GM10248 (cell line): Measurements from ENCODE around the gene ZNRD2.

Source experiments
- CTCF ChIA-PET: fragments of 300-600 bp; sonication (Branson Sonifier 250); formaldehyde crosslinking; extraction: SDS; loops from one replicate; lab custom pipeline; 2021; ENCODE audit warnings: antibody characterized with exemption; lab: Yijun Ruan, JAX
- POLR2A ChIA-PET: fragments of 350-650 bp; sonication (Branson Sonifier 250); formaldehyde crosslinking; extraction: SDS; loops from one replicate; lab custom pipeline; 2020; ENCODE audit warnings: antibody characterized with exemption; lab: Yijun Ruan, JAX
- DNase-seq: peaks from one replicate; pipeline ENCODE4 v3.0.0; 2012; ENCODE audit errors: extremely low spot score
- TF ChIP-seq, protein P1 (sequence below): IDR thresholded peaks from 2 replicates; pipeline ENCODE4 v1.5.1; 2012; ENCODE audit warnings: mild to moderate bottlenecking, low read depth; ENCODE audit errors: extremely low read depth, missing control alignments, control extremely low read depth

ZNRD2 gene

DNA sequence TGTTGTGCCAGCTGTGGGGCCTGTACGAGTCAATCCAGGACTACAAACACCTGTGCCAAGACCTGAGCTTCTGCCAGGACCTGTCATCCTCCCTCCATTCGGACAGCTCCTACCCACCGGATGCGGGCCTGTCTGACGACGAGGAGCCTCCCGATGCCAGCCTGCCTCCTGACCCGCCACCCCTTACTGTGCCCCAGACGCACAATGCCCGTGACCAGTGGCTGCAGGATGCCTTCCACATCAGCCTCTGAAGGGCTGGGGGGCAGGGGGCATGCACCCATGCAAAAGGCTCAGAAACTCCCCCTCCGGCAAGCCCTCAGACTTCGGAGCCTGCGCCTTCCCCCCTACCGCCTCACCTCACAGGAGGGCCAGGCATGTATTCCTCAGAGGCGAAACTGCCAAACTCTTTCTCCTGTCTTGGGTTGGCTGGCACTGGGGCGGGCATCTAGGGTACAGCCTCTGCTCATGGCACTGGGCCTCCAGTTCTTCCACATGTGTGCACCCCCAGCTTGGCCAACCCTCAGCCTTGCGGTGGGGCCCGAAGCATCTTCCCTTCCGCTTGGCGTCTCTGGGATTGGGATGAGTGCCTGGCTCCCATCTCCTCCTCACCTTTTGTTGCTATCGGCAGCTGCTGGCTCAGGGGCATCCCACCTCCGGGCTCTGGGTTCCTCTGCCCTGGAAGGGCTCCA is 3.3 kb downstream of the ZNRD2 start:
- no peak for DNase-seq
- POLR2A ChIA-PET, result interaction anchor here (1.0 to 1.6 kb wide), 3 partner anchors 14 to 151 kb away, joined by 4 to 6 read pairs (median 4); partner anchors contain the start of genes NEAT1 and PCNX3
- TF ChIP-seq, protein P1, sequence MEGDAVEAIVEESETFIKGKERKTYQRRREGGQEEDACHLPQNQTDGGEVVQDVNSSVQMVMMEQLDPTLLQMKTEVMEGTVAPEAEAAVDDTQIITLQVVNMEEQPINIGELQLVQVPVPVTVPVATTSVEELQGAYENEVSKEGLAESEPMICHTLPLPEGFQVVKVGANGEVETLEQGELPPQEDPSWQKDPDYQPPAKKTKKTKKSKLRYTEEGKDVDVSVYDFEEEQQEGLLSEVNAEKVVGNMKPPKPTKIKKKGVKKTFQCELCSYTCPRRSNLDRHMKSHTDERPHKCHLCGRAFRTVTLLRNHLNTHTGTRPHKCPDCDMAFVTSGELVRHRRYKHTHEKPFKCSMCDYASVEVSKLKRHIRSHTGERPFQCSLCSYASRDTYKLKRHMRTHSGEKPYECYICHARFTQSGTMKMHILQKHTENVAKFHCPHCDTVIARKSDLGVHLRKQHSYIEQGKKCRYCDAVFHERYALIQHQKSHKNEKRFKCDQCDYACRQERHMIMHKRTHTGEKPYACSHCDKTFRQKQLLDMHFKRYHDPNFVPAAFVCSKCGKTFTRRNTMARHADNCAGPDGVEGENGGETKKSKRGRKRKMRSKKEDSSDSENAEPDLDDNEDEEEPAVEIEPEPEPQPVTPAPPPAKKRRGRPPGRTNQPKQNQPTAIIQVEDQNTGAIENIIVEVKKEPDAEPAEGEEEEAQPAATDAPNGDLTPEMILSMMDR, result no peak
- CTCF ChIA-PET, result interaction anchor here (0.7 to 4.8 kb wide), 17 partner anchors 8 to 286 kb away, joined by 3 to 67 read pairs (median 4); partner anchors contain the start of genes MUS81, PCNX3 and SIPA1

DNA sequence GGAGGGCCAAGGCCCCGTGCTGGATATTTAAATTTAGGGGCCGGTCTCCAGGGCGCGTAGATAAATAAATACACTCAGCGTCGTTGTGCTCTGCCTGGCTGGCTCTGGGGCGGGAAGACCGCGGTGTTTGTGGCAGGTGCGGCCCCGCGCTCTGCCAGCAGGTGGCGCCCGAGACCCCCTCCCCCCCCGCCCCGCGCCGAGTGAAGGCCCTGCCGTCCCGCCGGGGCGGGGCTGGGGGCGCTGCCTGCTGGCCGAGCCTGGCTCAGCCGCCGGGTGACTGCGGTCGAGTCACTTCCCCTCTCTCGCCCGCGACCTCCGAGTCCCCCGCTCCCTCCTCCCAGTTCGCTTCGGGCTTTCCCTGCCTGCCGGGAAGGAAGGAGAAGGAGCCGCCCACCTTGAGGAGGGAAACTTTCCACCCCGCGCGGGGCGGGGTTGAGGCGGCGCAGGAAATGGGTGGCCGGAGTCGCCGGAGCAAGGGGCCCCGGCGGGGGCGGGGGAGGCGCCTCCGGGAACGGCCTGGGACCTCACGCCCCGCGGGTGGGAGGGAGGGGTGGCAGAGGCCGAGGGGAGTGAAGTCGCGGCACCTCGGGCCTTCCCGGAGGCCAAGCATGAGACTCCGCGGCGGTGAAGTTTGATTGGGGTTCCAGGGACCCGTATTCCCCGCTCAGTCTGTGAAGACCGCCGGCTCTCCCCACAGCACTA is 4.0 kb downstream of the ZNRD2 start:
- TF ChIP-seq, protein P1, result peak; percentile 72
- DNase-seq, result peak; percentile 94
- ChIA-PET POLR2A (interaction anchor here (1.6 kb wide), 1 partner anchor 41 kb away, joined by 4 read pairs; the partner anchor contains the start of gene PCNX3), CTCF (interaction anchor here (0.7 to 22.1 kb wide), 12 partner anchors 13 to 158 kb away, joined by 3 to 351 read pairs (median 6); partner anchors contain the start of genes KCNK7, MAP3K11, PCNX3 and SIPA1)

DNA sequence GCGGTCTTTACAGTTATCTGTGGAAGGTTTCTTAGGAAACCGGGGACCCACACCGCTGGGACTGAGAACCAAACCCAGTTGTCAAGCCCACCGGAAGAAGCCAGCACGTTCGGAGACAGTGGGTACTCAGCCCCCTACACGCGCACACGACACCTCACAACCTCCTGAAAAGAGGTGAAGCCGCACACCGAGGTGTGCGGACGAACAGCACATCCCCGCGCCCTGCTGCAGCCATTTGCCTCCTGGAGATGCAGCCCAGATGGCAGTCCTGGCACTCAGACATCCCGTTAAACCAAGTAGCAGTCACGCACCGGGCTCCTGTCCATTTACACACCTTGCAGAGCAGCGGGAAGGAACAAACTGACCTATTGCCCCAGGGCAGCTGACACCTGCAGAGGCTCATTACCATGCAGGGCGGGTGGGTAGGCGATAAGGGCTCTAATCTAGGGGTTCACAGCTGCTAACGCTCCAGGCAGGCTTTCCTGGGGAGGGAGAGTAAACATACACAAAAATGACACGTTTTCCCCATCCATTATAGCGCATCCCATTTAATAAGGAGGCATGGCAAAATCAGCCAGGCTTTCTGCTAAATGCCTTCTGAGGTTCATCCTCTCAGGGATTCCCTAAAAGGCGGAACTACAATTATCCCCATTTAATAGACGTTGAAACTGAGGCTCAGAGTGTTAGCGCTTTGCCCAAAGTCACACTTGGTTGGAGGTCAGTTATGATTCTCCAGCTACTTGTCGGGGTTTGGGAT is 4.7 kb downstream of the ZNRD2 start:
- no peak for DNase-seq
- TF ChIP-seq, protein P1, result no peak
- POLR2A ChIA-PET, result interaction anchor here (1.1 to 2.4 kb wide), 3 partner anchors 11 to 152 kb away, joined by 5 to 8 read pairs (median 5); partner anchors contain the start of gene NEAT1
- CTCF ChIA-PET, result interaction anchor here (1.3 to 22.1 kb wide), 5 partner anchors 9 to 159 kb away, joined by 3 to 351 read pairs (median 12); partner anchors contain the start of genes KCNK7, MAP3K11 and PCNX3

DNA sequence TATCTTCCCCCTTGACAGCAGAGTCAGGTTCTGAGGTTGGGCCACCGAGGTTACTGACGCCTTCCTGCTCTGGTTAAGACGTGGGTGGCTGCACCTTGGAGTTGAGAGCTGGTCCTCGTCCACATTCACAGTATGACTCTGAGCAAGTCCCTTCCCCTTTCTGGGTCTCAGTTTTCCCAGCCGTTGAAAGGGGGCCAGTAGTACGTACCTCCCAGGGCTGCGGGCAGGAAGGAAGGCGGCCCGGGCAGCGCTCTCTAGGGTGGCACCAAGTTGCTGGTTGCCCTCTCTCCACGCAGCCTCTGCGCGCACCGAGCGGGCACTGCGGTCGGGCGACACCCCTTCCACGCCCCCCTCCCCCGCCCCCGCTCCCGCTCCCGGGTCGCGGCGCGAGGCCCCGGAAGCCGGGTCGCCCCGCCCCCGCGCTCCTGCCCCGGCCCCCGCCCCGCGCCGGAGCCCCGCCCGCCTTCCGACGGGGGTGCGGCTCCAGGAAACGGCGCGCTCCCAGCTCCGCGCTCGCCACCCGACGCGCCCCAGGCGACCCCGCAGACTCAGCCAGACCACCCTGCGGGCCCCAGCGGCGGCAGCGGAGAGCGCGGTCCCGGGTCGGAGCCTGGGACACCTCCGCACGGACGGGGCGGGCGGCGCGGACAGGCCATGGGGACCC is 5.4 kb downstream of the ZNRD2 start, which contains the start of gene EHBP1L1:
TSS of gene EHBP1L1 (plus strand) at position 486 of the 664 bp plus-strand sequence. CDS start 250 bp downstream, outside the sequence.
- TF ChIP-seq, protein P1, result no peak
- ChIA-PET POLR2A (interaction anchor here (1.1 to 2.4 kb wide), 4 partner anchors 11 to 153 kb away, joined by 5 to 9 read pairs (median 6); partner anchors contain the start of gene NEAT1), CTCF (interaction anchor here (1.3 to 22.1 kb wide), 6 partner anchors 9 to 159 kb away, joined by 3 to 351 read pairs (median 10); partner anchors contain the start of genes KCNK7, MAP3K11 and PCNX3)
- DNase-seq, result peak; percentile 88

DNA sequence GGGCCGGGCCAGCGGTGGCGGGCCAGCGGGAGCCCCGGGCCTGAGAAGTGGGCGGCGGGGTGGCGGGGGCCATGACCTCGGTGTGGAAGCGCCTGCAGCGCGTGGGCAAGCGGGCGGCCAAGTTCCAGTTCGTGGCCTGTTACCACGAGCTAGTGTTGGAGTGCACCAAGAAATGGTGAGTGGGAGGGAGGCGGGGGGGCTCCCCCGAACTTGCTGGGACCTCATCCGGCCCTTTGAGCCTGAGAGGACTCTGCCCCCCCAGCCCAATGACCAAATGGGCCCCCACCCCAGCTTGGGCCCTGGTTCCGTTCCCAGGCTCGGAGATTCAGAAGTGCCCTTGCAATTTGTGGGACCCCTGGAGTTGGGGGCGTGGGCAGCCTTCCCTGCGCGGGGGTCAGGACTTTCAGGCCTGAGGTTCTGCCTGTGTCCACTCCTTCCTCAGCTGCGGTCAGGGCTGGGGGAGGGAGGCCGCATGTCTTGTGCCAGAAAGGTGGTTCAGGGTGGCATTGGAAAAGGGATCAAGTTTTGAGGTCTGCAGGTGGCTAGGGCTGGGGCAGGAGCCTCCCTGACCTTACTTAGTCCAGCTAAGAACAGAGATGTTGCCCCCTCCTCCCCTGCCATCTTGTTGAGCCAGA is 6.1 kb downstream of the ZNRD2 start:
- ChIA-PET CTCF (interaction anchor here (1.7 to 22.1 kb wide), 5 partner anchors 10 to 39 kb away, joined by 5 to 351 read pairs (median 12); partner anchors contain the start of genes KCNK7, MAP3K11 and PCNX3), POLR2A (interaction anchor here (0.9 to 2.4 kb wide), 5 partner anchors 10 to 154 kb away, joined by 3 to 9 read pairs (median 5); partner anchors contain the start of gene NEAT1)
- peak; percentile 52 for DNase-seq
- TF ChIP-seq, protein P1, result no peak
